ENCODE data around the gene KDM4B. TPM values are rescaled to one million over a fixed set of nuclear protein-coding genes. Genes with fewer than 3 reads are reported as not detected.
A peak's percentile ranks its signal among the peaks of the same experiment; 100 is the strongest.
"Not testable (repeated sequence)": the region's sequence is repeated elsewhere in the genome, so short reads cannot be mapped to it uniquely, and the experiment has no call there.

The KDM4B gene
- total RNA-seq, 4 donors from 2014 or later: 26.6 to 84.2 (median 39.9) TPM

- TF ChIP-seq POLR2AphosphoS5 (IDR thresholded peaks at IDR 0.05) (no peak), EP300 (IDR thresholded peaks at IDR 0.05; ENCODE audit: low read depth) (no peak)
- intact Hi-C loops (cut with DNase I; ENCODE audit: low total_unique reads): loop anchor here (5.0 kb wide), 1 partner anchor 1485 kb away; the partner anchor contains the start of gene SLC25A23
- no peak for DNase-seq
- Histone ChIP-seq H3K36me3 (no peaks in the 10 kb centered on the region), H3K27ac (peak overlapping the region in 3 of 4 donors; percentile 73 to 76 (median 74)), H3K9me3 (no peaks in the 10 kb centered on the region), H3K4me3 (no peak overlapping the region), H3K4me1 (peaks cover 12 to 67% (median 50%) of the 10 kb centered on the region in 4 donors), H3K27me3 (no peaks in the 10 kb centered on the region)
- in situ Hi-C loops (cut with MboI; ENCODE audit: low pct_ligation_motif_present in 1 of 4, low pct_unique_long_range_greater_than_20kb in 1 of 4, low sequenced_read_pairs in 3 of 4): no loop called here
- 91% methylated on average over 18 of the region's 19 CpGs; no CpG with 5 or more reads in 1 of the 2 donors for whole genome bisulfite sequencing, 2 donors (ENCODE audit: low coverage in 1 of 2)
Measured at GRCh38 chr19:4971816-4972495, 3.0 kb downstream of the KDM4B start.

GRCh38 chr19:4972509-4973230 is 3.8 kb downstream of the KDM4B start:
- H3K36me3 ChIP-seq: no peaks in the 10 kb centered on the region
- H3K9me3 ChIP-seq: no peaks in the 10 kb centered on the region
- WGBS, 2 donors (ENCODE audit: low coverage in 1 of 2): 20 to 76% methylated on average over 1 to 11 of the region's 12 CpGs
- in situ Hi-C loops (cut with MboI; ENCODE audit: low pct_ligation_motif_present in 1 of 4, low pct_unique_long_range_greater_than_20kb in 1 of 4, low sequenced_read_pairs in 3 of 4) (no loop called here), intact Hi-C loops (cut with DNase I; ENCODE audit: low total_unique reads) (loop anchor here (5.0 kb wide), 1 partner anchor 1485 kb away; the partner anchor contains the start of gene SLC25A23)
- H3K4me1 ChIP-seq: peaks cover 17 to 75% (median 57%) of the 10 kb centered on the region in 4 donors
- no peak overlapping the region for H3K4me3 ChIP-seq
- H3K27ac ChIP-seq: peak overlapping the region in 1 of 4 donors; percentile 76
- no peak for DNase-seq
- H3K27me3 ChIP-seq: no peaks in the 10 kb centered on the region
- TF ChIP-seq POLR2AphosphoS5 (IDR thresholded peaks at IDR 0.05): no peak
- no peak for TF ChIP-seq POLR2A (IDR thresholded peaks at IDR 0.05)
- TF ChIP-seq CTCF (IDR thresholded peaks at IDR 0.05): no peak
- no peak for TF ChIP-seq EP300 (IDR thresholded peaks at IDR 0.05; ENCODE audit: low read depth)

- peak overlapping the region in 3 of 4 donors; percentile 79 to 86 (median 80) for H3K27ac ChIP-seq
- peaks cover 23 to 84% (median 59%) of the 10 kb centered on the region in 4 donors for H3K4me1 ChIP-seq
- intact Hi-C loops (cut with DNase I; ENCODE audit: low total_unique reads) (loop anchor here (5.0 kb wide), 1 partner anchor 1482 kb away; the partner anchor contains the start of gene SLC25A23), in situ Hi-C loops (cut with MboI; ENCODE audit: low pct_ligation_motif_present in 1 of 4, low pct_unique_long_range_greater_than_20kb in 1 of 4, low sequenced_read_pairs in 3 of 4) (no loop called here)
- no peak overlapping the region for H3K4me3 ChIP-seq
- no peaks in the 10 kb centered on the region for H3K36me3 ChIP-seq
- no peak for DNase-seq
- no peak for TF ChIP-seq CTCF (IDR thresholded peaks at IDR 0.05)
- no peak for TF ChIP-seq EP300 (IDR thresholded peaks at IDR 0.05; ENCODE audit: low read depth)
- H3K27me3 ChIP-seq: no peaks in the 10 kb centered on the region
- no peaks in the 10 kb centered on the region for H3K9me3 ChIP-seq
- 77 to 82% methylated on average over 9 to 14 of the region's 14 CpGs for WGBS, 2 donors (ENCODE audit: low coverage in 1 of 2)
Measured at GRCh38 chr19:4974880-4975469, 6.1 kb downstream of the KDM4B start.

- H3K36me3 ChIP-seq; DNase-seq; H3K27me3 ChIP-seq; intact Hi-C loops (cut with DNase I; ENCODE audit: low total_unique reads); H3K4me3 ChIP-seq; in situ Hi-C loops (cut with MboI; ENCODE audit: low pct_ligation_motif_present in 1 of 4, low pct_unique_long_range_greater_than_20kb in 1 of 4, low sequenced_read_pairs in 3 of 4); H3K9me3 ChIP-seq: not testable (repeated sequence)
- Histone ChIP-seq H3K4me1 (peaks cover 23 to 78% (median 56%) of the 10 kb centered on the region in 4 donors), H3K27ac (peak overlapping the region; percentile 78 to 86 (median 80))
- 95 to 98% methylated on average over 10 to 13 of the region's 13 CpGs for WGBS, 2 donors (ENCODE audit: low coverage in 1 of 2)
Measured at GRCh38 chr19:4975601-4976000, 6.7 kb downstream of the KDM4B start.

Data from transverse colon (tissue), 4 donors.